Measurements from ENCODE around the gene ANXA9. TPM values are rescaled to one million over a fixed set of nuclear protein-coding genes. Genes with fewer than 3 reads are reported as not detected.

Gene ANXA9
- polyA plus RNA-seq, 3 donors = 0.28 to 1.7 (median 1.4) TPM

DNA sequence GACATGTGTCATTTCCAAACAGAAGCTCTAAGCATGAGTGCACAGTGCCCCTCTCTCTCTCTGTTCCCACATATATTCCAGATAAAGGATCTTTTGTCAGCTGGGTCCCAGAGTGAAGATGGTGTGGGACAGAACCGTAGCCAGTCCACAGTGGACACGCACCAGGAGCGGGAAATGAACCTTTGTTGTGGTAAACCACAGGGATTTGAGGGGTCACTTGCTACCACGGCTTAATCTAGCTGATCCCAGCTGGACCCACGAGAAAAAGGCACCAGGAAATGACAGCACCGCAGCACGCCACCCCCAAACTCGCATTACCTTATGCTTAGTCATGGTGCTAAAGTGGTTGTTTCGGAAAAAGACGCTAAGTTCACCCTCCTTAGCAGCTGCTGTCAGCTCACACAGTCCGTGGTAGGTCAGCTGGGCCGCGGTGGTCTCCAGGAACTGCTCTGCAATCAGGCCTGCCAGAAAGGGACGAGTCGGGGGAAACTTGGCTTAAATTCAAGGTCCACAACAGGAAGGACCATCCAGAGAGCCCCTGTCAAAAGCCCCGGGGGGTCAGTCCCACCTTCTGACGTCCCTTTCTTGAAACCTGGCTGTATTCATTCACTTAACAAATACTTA lies 17.1 kb downstream of the ANXA9 start:
- H3K9ac ChIP-seq (ENCODE audit: insufficient read depth, low read length, poor library complexity, severe bottlenecking) = no peak overlapping the region
- TF ChIP-seq, protein P1, sequence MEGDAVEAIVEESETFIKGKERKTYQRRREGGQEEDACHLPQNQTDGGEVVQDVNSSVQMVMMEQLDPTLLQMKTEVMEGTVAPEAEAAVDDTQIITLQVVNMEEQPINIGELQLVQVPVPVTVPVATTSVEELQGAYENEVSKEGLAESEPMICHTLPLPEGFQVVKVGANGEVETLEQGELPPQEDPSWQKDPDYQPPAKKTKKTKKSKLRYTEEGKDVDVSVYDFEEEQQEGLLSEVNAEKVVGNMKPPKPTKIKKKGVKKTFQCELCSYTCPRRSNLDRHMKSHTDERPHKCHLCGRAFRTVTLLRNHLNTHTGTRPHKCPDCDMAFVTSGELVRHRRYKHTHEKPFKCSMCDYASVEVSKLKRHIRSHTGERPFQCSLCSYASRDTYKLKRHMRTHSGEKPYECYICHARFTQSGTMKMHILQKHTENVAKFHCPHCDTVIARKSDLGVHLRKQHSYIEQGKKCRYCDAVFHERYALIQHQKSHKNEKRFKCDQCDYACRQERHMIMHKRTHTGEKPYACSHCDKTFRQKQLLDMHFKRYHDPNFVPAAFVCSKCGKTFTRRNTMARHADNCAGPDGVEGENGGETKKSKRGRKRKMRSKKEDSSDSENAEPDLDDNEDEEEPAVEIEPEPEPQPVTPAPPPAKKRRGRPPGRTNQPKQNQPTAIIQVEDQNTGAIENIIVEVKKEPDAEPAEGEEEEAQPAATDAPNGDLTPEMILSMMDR (IDR thresholded peaks at IDR 0.05) = no peak
- DNase-seq = peak in 2 of 3 donors; percentile 43 to 62
- no peaks in the 10 kb centered on the region for H3K27me3 ChIP-seq (ENCODE audit: control insufficient read depth in 2 of 2, insufficient read depth in 2 of 2, low read length in 2 of 2)
- peaks cover 57 to 67% of the 10 kb centered on the region in 2 donors for H3K36me3 Mint-ChIP-seq
- peak overlapping the region; percentile 30 to 87 (median 77) for H3K27ac Mint-ChIP-seq
- peak overlapping the region in 1 of 3 experiments; percentile 23 for H3K4me3 ChIP-seq (replicated peaks in 1 of 3; ENCODE audit: low read depth in 2 of 3, low read length in 3 of 3)
- WGBS (ENCODE audit: insufficient coverage) = 4% methylated on average over 12 of the region's 17 CpGs
- H3K4me1 Mint-ChIP-seq = peaks cover 59% of the 10 kb centered on the region
- H3K79me2 ChIP-seq (ENCODE audit: insufficient read depth, low read length) = peaks cover 35% of the 10 kb centered on the region
- H3K27me3 Mint-ChIP-seq (ENCODE audit: low read depth in 3 of 3) = peaks cover 2 to 3% (median 2%) of the 10 kb centered on the region in 3 donors
- intact Hi-C loops (cut with micrococcal nuclease) = loop anchor here in 1 of 2 donors (5.0 kb wide), 1 partner anchor 237 kb away; no protein-coding TSS in a partner anchor
- peak overlapping the region; percentile 19 for H3K4me2 ChIP-seq (replicated peaks; ENCODE audit: extremely low read depth, low read length, poor library complexity, severe bottlenecking)
- peak overlapping the region; percentile 2 to 29 for H3K27ac ChIP-seq (ENCODE audit: low read depth in 1 of 2, low read length in 2 of 2)
- H3K9me3 ChIP-seq (replicated peaks in 1 of 2; ENCODE audit: control insufficient read depth in 1 of 2, insufficient read depth in 1 of 2, low read length in 2 of 2) = no peaks in the 10 kb centered on the region
- H2AFZ ChIP-seq (ENCODE audit: insufficient read depth, low read depth, low read length, poor library complexity, severe bottlenecking) = no peak overlapping the region
- H3K36me3 ChIP-seq (replicated peaks in 1 of 2; ENCODE audit: control insufficient read depth in 1 of 2, insufficient read depth in 2 of 2, low read length in 2 of 2) = peaks cover 28 to 52% of the 10 kb centered on the region in 2 donors
- peaks cover 54 to 55% of the 10 kb centered on the region in 2 donors for H3K4me1 ChIP-seq (ENCODE audit: control insufficient read depth in 1 of 2, insufficient read depth in 2 of 2, low read length in 2 of 2)
- H4K20me1 ChIP-seq (ENCODE audit: insufficient read depth, low read length) = peaks cover 23% of the 10 kb centered on the region
- peaks cover 0 to 3% (median 0%) of the 10 kb centered on the region in 7 donors for H3K9me3 Mint-ChIP-seq
- peak overlapping the region in 1 of 2 donors; percentile 45 for H3K4me3 Mint-ChIP-seq

DNA sequence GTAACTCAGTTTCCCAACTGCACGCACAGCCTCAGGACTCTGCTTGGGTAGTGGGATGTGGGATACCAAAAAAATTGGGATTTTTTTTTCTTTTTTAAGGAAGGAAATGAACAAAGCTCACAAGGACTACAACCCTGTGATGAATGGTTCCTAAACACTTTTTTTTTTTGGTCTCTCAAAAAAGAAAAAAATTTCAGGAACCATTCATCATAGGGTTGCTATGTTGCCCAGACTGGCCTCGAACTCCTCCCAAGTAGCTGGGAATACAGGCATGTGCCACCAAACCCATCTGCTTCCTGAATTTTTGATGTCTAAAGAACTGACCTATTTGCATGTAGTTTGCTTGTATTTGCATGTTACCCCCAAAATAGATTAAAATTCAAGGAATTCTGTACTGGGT lies 17.8 kb downstream of the ANXA9 start:
- Mint-ChIP-seq H3K36me3 (peaks cover 52 to 63% of the 10 kb centered on the region in 2 donors), H3K4me1 (peaks cover 66% of the 10 kb centered on the region), H3K27me3 (ENCODE audit: low read depth in 3 of 3) (peaks cover 0 to 3% (median 2%) of the 10 kb centered on the region in 3 donors), H3K9me3 (peaks cover 0 to 3% (median 0%) of the 10 kb centered on the region in 7 donors), H3K27ac (peak overlapping the region in 1 of 7 donors; percentile 61), H3K4me3 (no peak overlapping the region)
- TF ChIP-seq, protein P1 (IDR thresholded peaks at IDR 0.05) = no peak
- H3K27me3 ChIP-seq (ENCODE audit: control insufficient read depth in 2 of 2, insufficient read depth in 2 of 2, low read length in 2 of 2) = no peaks in the 10 kb centered on the region
- H3K9ac ChIP-seq (ENCODE audit: insufficient read depth, low read length, poor library complexity, severe bottlenecking) = no peak overlapping the region
- peaks cover 43% of the 10 kb centered on the region for H3K79me2 ChIP-seq (ENCODE audit: insufficient read depth, low read length)
- DNase-seq = no peak
- H3K36me3 ChIP-seq (replicated peaks in 1 of 2; ENCODE audit: control insufficient read depth in 1 of 2, insufficient read depth in 2 of 2, low read length in 2 of 2) = peaks cover 28 to 48% of the 10 kb centered on the region in 2 donors
- WGBS (ENCODE audit: insufficient coverage) = no CpG with 5 or more reads among the region's 2 CpGs
- peak overlapping the region in 1 of 2 donors; percentile 29 for H3K27ac ChIP-seq (ENCODE audit: low read depth in 1 of 2, low read length in 2 of 2)
- H3K4me3 ChIP-seq (replicated peaks in 1 of 3; ENCODE audit: low read depth in 2 of 3, low read length in 3 of 3) = peak overlapping the region in 1 of 3 experiments; percentile 23
- peak overlapping the region; percentile 19 for H3K4me2 ChIP-seq (replicated peaks; ENCODE audit: extremely low read depth, low read length, poor library complexity, severe bottlenecking)
- peaks cover 62% of the 10 kb centered on the region in 2 donors for H3K4me1 ChIP-seq (ENCODE audit: control insufficient read depth in 1 of 2, insufficient read depth in 2 of 2, low read length in 2 of 2)
- H4K20me1 ChIP-seq (ENCODE audit: insufficient read depth, low read length) = peaks cover 23% of the 10 kb centered on the region
- no peaks in the 10 kb centered on the region for H3K9me3 ChIP-seq (replicated peaks in 1 of 2; ENCODE audit: control insufficient read depth in 1 of 2, insufficient read depth in 1 of 2, low read length in 2 of 2)
- intact Hi-C loops (cut with micrococcal nuclease) = loop anchor here (5.0 to 10.0 kb wide), 2 partner anchors 165 to 238 kb away; partner anchors contain the start of genes LYSMD1 (in 1 of the 2) and SCNM1 (in 1 of the 2)
- H2AFZ ChIP-seq (ENCODE audit: insufficient read depth, low read depth, low read length, poor library complexity, severe bottlenecking) = no peak overlapping the region

All from CD14-positive monocyte (primary cell).